AG10803 (cell line): Measurements from ENCODE around the gene GPA33.

Experiments
- DNase-seq: peaks from one replicate; pipeline ENCODE4 v3.0.0; 2010; ENCODE audit warnings: low read depth
- H3K4me3 ChIP-seq: 2 replicates; pipeline ENCODE4 v1.5.1; 2011; ENCODE audit warnings: mild to moderate bottlenecking, low read length, control low read depth
- TF ChIP-seq, protein P1 (sequence below): conservative IDR thresholded peaks from 2 replicates; pipeline ENCODE4 v1.5.1; 2011; ENCODE audit warnings: mild to moderate bottlenecking, low read length, control low read depth, inconsistent platforms

The GPA33 gene

DNA sequence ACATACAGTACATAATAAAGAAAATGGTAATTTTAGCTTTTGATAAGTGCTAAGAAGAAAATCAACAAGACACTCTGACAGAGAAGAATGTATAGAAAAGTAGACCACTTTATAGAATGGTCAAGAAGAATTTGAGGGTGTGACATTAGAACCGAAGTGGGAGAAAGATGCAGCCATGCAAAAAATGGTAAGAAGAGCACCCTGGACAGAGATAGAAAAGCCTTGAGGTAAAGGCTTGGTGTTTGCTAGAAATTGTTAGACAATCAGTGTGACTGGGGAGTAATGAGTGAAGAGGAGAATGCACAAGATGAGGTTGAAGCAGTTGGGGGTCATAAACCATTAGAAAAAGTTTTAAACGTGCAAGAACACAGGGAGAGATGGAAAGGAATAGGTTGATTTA, 77.6 kb downstream of the GPA33 start:
- TF ChIP-seq, protein P1, sequence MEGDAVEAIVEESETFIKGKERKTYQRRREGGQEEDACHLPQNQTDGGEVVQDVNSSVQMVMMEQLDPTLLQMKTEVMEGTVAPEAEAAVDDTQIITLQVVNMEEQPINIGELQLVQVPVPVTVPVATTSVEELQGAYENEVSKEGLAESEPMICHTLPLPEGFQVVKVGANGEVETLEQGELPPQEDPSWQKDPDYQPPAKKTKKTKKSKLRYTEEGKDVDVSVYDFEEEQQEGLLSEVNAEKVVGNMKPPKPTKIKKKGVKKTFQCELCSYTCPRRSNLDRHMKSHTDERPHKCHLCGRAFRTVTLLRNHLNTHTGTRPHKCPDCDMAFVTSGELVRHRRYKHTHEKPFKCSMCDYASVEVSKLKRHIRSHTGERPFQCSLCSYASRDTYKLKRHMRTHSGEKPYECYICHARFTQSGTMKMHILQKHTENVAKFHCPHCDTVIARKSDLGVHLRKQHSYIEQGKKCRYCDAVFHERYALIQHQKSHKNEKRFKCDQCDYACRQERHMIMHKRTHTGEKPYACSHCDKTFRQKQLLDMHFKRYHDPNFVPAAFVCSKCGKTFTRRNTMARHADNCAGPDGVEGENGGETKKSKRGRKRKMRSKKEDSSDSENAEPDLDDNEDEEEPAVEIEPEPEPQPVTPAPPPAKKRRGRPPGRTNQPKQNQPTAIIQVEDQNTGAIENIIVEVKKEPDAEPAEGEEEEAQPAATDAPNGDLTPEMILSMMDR, result no peak
- no peak for DNase-seq

GRCh38 chr1:167011560-167012191, 78.5 kb downstream of the GPA33 start:
- DNase-seq, result no peak
- H3K4me3 ChIP-seq, result no peak overlapping the region
- TF ChIP-seq, protein P1, result no peak

More for the DNA sequence above, 77.6 kb downstream of the GPA33 start:
- no peak overlapping the region for H3K4me3 ChIP-seq

- TF ChIP-seq, protein P1, result no peak
- no peak overlapping the region for H3K4me3 ChIP-seq
- no peak for DNase-seq
Observed at GRCh38 chr1:167003711-167004110, 86.5 kb downstream of the GPA33 start.
